OCI-LY1 (cell line): ENCODE data around the gene CIC.

Experiments used
- H2AFZ ChIP-seq: fragments of 200-600 bp; sonication (generic), shearing (Covaris generic); 2 replicates; pipeline ENCODE4 v1.6.0; 2014; ENCODE audit warnings: antibody characterized with exemption, mild to moderate bottlenecking, low read length
- H3F3A ChIP-seq: fragments of 200-600 bp; sonication (generic), shearing (Covaris generic); 2 replicates; pipeline ENCODE4 v1.6.0; 2014; ENCODE audit warnings: mild to moderate bottlenecking, antibody characterized with exemption, low read length, moderate library complexity; ENCODE audit not compliant: insufficient read depth
- H3K27ac ChIP-seq: fragments of 200-600 bp; sonication (generic); 2 replicates; pipeline ENCODE4 v1.5.1; 2014; ENCODE audit warnings: low read length, mixed run types, mild to moderate bottlenecking, low read depth; ENCODE audit not compliant: poor library complexity, severe bottlenecking
- H3K27me3 ChIP-seq: fragments of 200-600 bp; sonication (generic); 2 replicates; pipeline ENCODE4 v1.6.0; 2014; ENCODE audit warnings: antibody characterized with exemption, mild to moderate bottlenecking, low read length, moderate library complexity; ENCODE audit not compliant: insufficient read depth
- H3K36me3 ChIP-seq: fragments of 200-600 bp; sonication (generic); 2 replicates; pipeline ENCODE4 v1.6.1; 2014; ENCODE audit warnings: mild to moderate bottlenecking, antibody characterized with exemption, low read length, moderate library complexity, mixed read lengths; ENCODE audit not compliant: insufficient read depth
- H3K4me1 ChIP-seq: fragments of 200-600 bp; sonication (generic); 2 replicates; pipeline ENCODE4 v1.5.1; 2014; ENCODE audit warnings: mild to moderate bottlenecking, low read length, moderate library complexity; ENCODE audit not compliant: insufficient read depth, severe bottlenecking
- H3K4me2 ChIP-seq: fragments of 200-600 bp; sonication (generic), shearing (Covaris generic); 2 replicates; pipeline ENCODE4 v1.6.1; 2014; ENCODE audit warnings: low read length
- H3K4me3 ChIP-seq: fragments of 200-600 bp; sonication (generic); 2 replicates; pipeline ENCODE4 v1.5.1; 2014; ENCODE audit warnings: low read length, low read depth, mild to moderate bottlenecking, mixed read lengths; ENCODE audit not compliant: poor library complexity, severe bottlenecking
- H3K79me2 ChIP-seq: fragments of 200-600 bp; shearing (Covaris generic); 2 replicates; pipeline ENCODE4 v1.6.1; 2016; ENCODE audit warnings: mixed run types, low read length, mixed read lengths; ENCODE audit not compliant: insufficient read depth
- H3K9ac ChIP-seq: fragments of 200-600 bp; sonication (generic), shearing (Covaris generic); 2 replicates; pipeline ENCODE4 v1.6.1; 2014; ENCODE audit warnings: mild to moderate bottlenecking, low read length, mixed read lengths
- H3K9me2 ChIP-seq: fragments of 200-600 bp; sonication (generic), shearing (Covaris generic); 2 replicates; pipeline ENCODE4 v1.6.1; 2014; ENCODE audit warnings: low read depth, mild to moderate bottlenecking, low read length, mixed read lengths
- H3K9me3 ChIP-seq: fragments of 200-600 bp; shearing (Covaris generic); 2 replicates; pipeline ENCODE4 v1.6.1; 2014; ENCODE audit warnings: low read length, mixed read lengths
- H4K20me1 ChIP-seq: fragments of 200-600 bp; sonication (generic), shearing (Covaris generic); 2 replicates; pipeline ENCODE4 v1.6.0; 2016; ENCODE audit warnings: mild to moderate bottlenecking, low read length; ENCODE audit not compliant: insufficient read depth
- CTCF ChIP-seq: fragments of 200-600 bp; sonication (generic), shearing (Covaris generic); IDR thresholded peaks from 2 replicates; pipeline ENCODE4 v1.5.1; 2017; ENCODE audit warnings: mild to moderate bottlenecking, antibody characterized with exemption, low read length, moderate library complexity, mixed read lengths
- EZH2 ChIP-seq: fragments of 200-600 bp; sonication (generic), shearing (Covaris generic); IDR thresholded peaks from 2 replicates; pipeline ENCODE4 v1.8.0; 2017; ENCODE audit warnings: borderline replicate concordance, mixed run types, mild to moderate bottlenecking, antibody characterized with exemption, low read length, moderate library complexity, mixed read lengths

Gene CIC

GRCh38 chr19:42285541-42285941, 16.5 kb downstream of the CIC start:
- peaks cover 39% of the 10 kb centered on the region for H3K36me3 ChIP-seq
- H3K9ac ChIP-seq = peak overlapping the region; percentile 91
- H3F3A ChIP-seq = peaks cover 12% of the 10 kb centered on the region; the same call in 1 of the 2 replicates
- peak overlapping the region; percentile 79 for H3K4me2 ChIP-seq
- peaks cover 41% of the 10 kb centered on the region for H3K4me1 ChIP-seq
- H2AFZ ChIP-seq = no peak overlapping the region
- H4K20me1 ChIP-seq = no peaks in the 10 kb centered on the region
- H3K79me2 ChIP-seq = no peaks in the 10 kb centered on the region
- TF ChIP-seq CTCF = no peak
- TF ChIP-seq EZH2 = no peak
- H3K27ac ChIP-seq = peak overlapping the region; percentile 77
- no peaks in the 10 kb centered on the region for H3K27me3 ChIP-seq
- H3K9me3 ChIP-seq = no peaks in the 10 kb centered on the region
- H3K4me3 ChIP-seq = peak overlapping the region; percentile 85
- H3K9me2 ChIP-seq = no peaks in the 10 kb centered on the region

GRCh38 chr19:42285988-42286348, 16.9 kb downstream of the CIC start:
- Histone ChIP-seq H3K9me3 (no peaks in the 10 kb centered on the region), H3K9me2 (no peaks in the 10 kb centered on the region), H3F3A (peaks cover 12% of the 10 kb centered on the region; the same call in 1 of the 2 replicates), H3K4me1 (peaks cover 41% of the 10 kb centered on the region), H4K20me1 (no peaks in the 10 kb centered on the region), H3K9ac (peak overlapping the region; percentile 91), H3K27me3 (no peaks in the 10 kb centered on the region), H3K4me2 (peak overlapping the region; percentile 79), H3K79me2 (no peaks in the 10 kb centered on the region), H2AFZ (no peak overlapping the region), H3K4me3 (peak overlapping the region; percentile 85), H3K27ac (peak overlapping the region; percentile 77), H3K36me3 (peaks cover 43% of the 10 kb centered on the region)
- TF ChIP-seq CTCF (no peak), EZH2 (no peak)

GRCh38 chr19:42286349-42287016, 17.4 kb downstream of the CIC start:
- H3K27ac ChIP-seq = peak overlapping the region; percentile 77
- H3K9ac ChIP-seq = peak overlapping the region; percentile 91
- no peak overlapping the region for H2AFZ ChIP-seq
- H3K9me2 ChIP-seq = no peaks in the 10 kb centered on the region
- peak overlapping the region; percentile 79 for H3K4me2 ChIP-seq
- peak overlapping the region; percentile 85 for H3K4me3 ChIP-seq
- H3K79me2 ChIP-seq = no peaks in the 10 kb centered on the region
- no peaks in the 10 kb centered on the region for H4K20me1 ChIP-seq
- peaks cover 36% of the 10 kb centered on the region for H3K4me1 ChIP-seq
- TF ChIP-seq EZH2 (no peak), CTCF (no peak)
- no peaks in the 10 kb centered on the region for H3K9me3 ChIP-seq
- no peaks in the 10 kb centered on the region for H3K27me3 ChIP-seq
- H3F3A ChIP-seq = peaks cover 12% of the 10 kb centered on the region; the same call in 1 of the 2 replicates
- H3K36me3 ChIP-seq = peaks cover 48% of the 10 kb centered on the region
